LoVo (cell line): ENCODE measurements around the gene METTL25B.

Source experiments
- DNase-seq: peaks from one replicate; pipeline ENCODE4 v3.0.0-alpha.2; 2016; ENCODE audit warnings: low spot score

The METTL25B gene

GRCh38 chr1:156768610-156769295, 40.5 kb downstream of the METTL25B start:
- DNase-seq: no peak

- DNase-seq: no peak
Measured at GRCh38 chr1:156772222-156772621, 44.0 kb downstream of the METTL25B start.

- no peak for DNase-seq
Measured at GRCh38 chr1:156772728-156773497, 44.6 kb downstream of the METTL25B start.

GRCh38 chr1:156773607-156774006, 45.3 kb downstream of the METTL25B start:
- DNase-seq: no peak

GRCh38 chr1:156775799-156776198, 47.5 kb downstream of the METTL25B start:
- no peak for DNase-seq

- DNase-seq: no peak
Measured at GRCh38 chr1:156776942-156777341, 48.7 kb downstream of the METTL25B start.

GRCh38 chr1:156777573-156777972, 49.3 kb downstream of the METTL25B start:
- DNase-seq: no peak

GRCh38 chr1:156781585-156782186, 53.4 kb downstream of the METTL25B start:
- DNase-seq: no peak

GRCh38 chr1:156785458-156785857, 57.2 kb downstream of the METTL25B start:
- no peak for DNase-seq
